SKM-1 (cell line): ENCODE data around the gene TSPY1.
"Not testable (repeated sequence)": the region's sequence is repeated elsewhere in the genome, so short reads cannot be mapped to it uniquely, and the experiment has no call there.

Experiments
- DNase-seq: peaks from one replicate; lab custom pipeline; 2025; ENCODE audit not compliant: unreplicated experiment; lab: John Stamatoyannopoulos, UW

Gene TSPY1

DNA sequence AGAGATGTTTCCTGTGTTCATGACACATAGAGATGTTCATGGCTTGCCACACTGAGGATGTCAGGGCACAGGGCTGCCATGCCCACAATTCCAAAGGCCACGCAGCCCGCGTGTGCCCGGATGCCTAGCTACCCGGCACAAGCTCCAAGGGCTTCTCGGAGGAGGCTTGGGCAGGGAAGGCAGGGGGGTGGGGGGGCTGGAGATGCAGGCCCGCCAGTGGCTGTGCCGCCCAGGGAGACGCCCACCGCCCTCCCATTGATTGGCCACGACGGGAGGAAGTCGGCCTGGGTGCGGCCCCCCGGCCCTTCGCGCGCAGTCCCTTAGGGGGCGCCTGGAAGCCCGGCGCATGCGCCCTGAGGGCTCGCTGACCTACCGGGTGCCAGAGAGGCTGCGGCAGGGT, at the start of gene TSPY1:
Gene TSPY1, plus strand, starts transcription at position 301 of the 400 bp plus-strand sequence. Its CDS starts 46 bp downstream, at position 347.
- DNase-seq, result not testable (repeated sequence)

DNA sequence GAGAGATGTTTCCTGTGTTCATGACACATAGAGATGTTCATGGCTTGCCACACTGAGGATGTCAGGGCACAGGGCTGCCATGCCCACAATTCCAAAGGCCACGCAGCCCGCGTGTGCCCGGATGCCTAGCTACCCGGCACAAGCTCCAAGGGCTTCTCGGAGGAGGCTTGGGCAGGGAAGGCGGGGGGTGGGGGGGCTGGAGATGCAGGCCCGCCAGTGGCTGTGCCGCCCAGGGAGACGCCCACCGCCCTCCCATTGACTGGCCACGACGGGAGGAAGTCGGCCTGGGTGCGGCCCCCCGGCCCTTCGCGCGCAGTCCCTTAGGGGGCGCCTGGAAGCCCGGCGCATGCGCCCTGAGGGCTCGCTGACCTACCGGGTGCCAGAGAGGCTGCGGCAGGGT, 20.2 kb downstream of the TSPY1 start, which contains the start of gene TSPY9:
Gene TSPY9, plus strand, starts transcription at position 301 of the 400 bp plus-strand sequence. Its CDS starts 46 bp downstream, at position 347.
- DNase-seq, result not testable (repeated sequence)

DNA sequence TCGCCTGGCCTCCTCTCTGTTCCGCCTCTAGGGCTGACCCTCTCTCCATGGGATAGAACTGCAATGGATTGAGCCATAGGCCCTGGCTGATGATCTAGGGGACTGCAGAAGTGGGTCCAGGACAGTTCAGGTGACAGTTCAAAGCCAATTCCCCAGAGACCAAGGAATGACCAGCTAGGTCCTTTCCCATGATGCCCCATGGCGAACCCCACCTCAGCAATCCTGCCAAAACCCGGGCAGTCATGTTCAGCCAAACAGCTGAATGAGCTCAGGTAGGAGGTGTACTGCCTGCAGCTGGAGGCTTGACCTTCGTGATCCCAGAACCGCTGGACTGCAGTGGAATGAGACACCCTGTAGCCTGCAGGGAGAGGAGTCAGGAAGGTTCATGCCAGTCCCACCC, 37.6 kb downstream of the TSPY1 start:
- DNase-seq, result not testable (repeated sequence)

DNA sequence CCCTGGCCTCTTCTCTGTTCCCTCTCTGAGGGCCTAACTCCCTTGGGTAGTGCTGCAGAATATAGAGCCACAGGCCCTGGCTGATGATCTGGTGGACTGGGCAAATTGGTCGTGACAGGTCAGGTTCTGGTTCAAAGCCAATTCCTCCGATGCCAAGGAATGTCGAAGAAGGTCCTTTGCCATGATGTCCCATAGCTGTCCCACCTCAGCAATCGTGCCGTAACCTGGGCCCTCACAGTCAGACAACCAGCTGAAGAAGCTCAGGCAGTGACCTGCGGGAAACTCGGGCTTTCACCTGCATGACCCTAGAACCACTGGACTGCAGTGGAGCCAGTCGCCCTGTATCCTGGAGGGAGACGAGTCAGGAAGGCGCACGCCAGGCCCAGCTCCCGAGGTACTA, 49.5 kb downstream of the TSPY1 start:
- DNase-seq, result not testable (repeated sequence)
